ENCODE measurements around the gene TMA16.

TMA16 gene

DNA sequence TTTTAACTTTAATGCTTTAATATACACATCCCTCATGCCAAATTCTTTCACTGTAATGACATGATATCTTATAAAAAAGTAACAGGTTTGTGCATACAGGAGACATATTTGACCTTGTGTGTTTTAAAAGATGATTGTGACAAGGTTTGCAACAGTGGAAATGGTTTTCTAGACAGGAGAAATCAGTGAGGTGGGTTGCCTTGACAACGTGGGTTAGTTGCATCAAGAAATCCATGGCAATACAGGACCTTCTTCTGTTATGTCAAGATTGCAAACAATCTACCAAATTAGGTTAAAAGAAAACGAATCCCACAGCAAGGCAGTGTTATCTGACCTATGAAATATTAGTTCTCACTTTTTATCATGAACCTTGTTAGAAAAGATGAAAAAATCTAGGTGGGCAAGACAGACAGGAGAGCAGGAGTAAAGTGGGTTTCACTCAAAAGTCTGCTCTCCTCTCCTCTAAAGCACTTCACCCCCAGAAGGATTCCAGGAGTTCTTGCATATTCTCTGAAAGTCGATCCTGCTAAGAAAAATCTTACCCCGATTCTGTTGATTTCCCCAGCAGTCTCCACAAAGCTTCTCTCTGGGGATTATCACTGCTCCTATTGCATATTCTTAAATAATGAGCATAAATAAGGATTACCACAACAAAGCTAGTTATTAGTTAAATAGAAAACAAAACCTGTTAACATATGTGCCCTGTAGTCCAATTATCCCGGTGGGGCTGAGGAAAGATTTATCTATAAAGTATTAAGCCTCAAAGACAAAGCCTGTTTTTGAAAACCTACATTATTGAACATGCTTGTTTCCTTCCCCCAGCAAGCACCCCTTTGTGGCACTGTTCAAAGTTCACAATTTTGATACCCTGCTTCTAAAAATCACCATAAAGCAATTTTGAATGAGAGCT is 71.0 kb downstream of the TMA16 start:
- no peak for DNase-seq

DNA sequence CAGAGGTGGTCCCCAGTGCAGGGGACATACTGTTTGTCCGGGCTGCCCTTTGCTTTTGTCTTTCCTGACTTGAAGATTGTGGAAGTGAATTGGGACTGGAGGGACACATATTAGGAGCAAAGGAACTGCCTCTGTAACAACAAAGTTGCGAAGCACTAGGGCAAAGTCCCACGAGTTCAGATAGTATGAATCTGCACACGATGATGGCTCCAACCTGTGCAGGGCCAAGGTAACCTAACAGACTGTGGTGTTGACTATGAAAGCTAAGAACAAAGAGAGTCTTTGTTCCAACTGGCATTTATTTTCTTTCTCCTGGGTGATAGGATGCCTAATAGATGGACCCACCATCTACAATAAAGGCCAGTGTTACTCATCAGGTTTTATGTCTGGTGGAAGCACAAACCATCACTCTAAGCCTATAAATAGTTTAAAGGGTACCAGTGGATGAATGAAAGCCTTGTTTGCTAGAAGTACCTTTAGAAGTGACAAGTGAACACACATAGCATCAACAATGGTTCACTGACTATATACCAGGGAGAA is 71.8 kb downstream of the TMA16 start:
- DNase-seq = no peak

DNA sequence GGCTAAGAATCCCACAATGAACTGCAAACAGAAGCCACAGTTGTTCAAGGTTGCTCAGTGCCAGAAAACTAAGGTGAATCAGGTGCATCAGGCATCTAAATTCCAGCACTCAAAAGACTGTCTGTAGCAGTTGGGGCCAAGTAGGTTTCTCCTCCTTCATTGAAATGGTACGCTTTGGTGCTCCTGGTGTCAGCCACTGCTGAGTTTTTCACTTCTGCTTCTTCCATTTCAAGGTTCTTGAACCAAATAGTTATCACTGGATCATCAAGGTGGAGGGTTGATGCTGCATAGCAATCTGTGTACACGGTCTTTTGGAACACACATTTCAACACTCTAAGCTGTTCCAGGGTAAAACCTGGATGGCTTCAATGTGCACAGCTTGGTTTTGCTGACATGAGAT is 74.4 kb downstream of the TMA16 start:
- no peak for DNase-seq
